ENCODE results near the gene KPNA6.
"Not testable (repeated sequence)": the region's sequence is repeated elsewhere in the genome, so short reads cannot be mapped to it uniquely, and the experiment has no call there.

The KPNA6 gene

GRCh38 chr1:32100807-32101708 is 6.8 kb upstream of the KPNA6 start:
- DNase-seq (ENCODE audit: low spot score), result no peak

DNA sequence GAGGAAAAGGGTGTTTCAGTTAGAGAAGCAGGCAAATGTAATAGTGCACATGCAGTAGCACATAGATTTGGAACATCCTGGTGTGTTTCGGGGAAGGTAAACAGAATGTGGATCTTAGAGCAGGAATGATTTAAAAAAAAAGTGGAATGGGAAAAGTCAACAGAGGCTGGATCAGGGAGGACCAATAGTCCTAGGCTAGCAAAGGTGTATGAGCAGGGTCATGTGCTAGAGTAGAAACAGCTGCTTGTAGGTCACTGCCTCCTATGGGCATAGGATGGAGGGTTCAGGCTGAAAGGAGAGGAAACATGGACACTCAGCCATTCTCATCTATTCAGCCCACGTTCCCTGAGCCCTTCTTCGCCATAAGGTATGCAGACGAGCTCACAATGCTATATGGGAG is 3.7 kb upstream of the KPNA6 start:
- no peak for DNase-seq (ENCODE audit: low spot score)

DNA sequence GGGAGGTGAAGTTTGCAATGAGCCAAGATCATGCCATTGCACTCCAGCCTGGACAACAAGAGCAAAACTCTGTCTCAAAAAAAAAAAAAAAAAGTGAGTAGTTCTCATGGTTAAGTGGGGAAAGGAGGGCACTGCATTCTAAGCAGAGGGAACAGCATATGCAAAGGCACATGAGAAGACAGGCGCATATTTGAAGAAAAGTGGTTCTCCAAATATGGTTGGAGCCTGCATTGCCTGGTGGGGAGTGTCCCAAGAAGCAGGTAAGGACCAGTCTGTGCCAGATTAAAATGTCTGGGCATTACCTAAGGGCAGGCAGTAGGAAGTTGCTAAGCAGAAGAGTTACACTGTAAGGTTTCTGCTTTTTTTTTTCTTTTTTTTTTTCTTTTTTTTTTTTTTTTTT is 2.5 kb upstream of the KPNA6 start:
- DNase-seq (ENCODE audit: low spot score), result no peak

DNA sequence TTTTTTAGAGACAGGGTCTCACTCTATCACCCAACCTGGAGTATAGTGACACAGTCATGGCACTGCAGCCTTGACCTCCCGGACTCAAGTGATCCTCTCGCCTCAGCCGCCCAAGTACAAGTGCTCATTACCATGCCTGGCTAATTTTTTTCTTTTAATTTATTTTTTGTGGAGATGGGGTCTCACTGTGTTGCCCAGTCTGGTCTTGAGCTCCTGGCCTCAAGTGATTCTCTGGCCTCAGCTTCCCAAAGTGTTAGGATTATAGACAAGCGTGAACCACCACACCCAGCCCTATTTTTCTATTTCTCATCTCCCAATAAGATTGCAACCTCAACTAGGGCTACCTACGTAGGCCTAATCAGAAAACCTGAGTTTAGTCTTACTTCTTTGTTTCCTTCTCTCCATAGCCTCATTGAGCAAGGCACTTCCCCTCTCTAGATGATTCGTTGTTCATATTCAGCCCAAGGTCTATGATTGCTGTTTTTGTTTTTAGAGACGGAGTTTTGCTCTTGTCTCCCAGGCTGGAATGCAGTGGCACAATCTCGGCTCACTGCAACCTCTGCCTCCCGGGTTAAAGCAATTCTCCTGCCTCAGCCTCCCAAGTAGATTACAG is 1.1 kb upstream of the KPNA6 start:
- DNase-seq (ENCODE audit: low spot score), result no peak

- no peak for DNase-seq (ENCODE audit: low spot score)
Measured at GRCh38 chr1:32111040-32111623, 3.3 kb downstream of the KPNA6 start.

GRCh38 chr1:32111789-32112188 is 3.9 kb downstream of the KPNA6 start:
- DNase-seq (ENCODE audit: low spot score), result no peak

- DNase-seq (ENCODE audit: low spot score), result no peak
Measured at GRCh38 chr1:32112806-32113375, 5.0 kb downstream of the KPNA6 start.

DNA sequence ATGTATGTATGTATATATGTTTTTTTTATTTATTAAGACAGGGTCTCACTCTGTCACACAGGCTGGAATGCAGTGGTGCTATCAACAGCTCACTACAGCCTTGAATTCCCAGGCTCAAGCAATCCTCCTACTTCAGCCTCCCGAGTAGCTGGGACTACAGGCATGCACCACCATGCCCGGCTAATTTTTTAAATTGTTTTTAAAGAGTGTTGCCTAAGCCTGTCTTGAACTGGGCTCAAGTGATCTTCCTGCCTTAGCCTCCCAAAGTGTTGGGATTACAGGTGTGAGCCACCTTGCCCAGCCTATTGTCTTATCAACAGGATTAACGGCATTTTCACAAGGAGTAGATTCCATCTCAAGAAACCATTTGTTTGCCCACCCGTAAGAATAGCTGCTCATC is 5.6 kb downstream of the KPNA6 start:
- DNase-seq (ENCODE audit: low spot score), result not testable (repeated sequence)

DNA sequence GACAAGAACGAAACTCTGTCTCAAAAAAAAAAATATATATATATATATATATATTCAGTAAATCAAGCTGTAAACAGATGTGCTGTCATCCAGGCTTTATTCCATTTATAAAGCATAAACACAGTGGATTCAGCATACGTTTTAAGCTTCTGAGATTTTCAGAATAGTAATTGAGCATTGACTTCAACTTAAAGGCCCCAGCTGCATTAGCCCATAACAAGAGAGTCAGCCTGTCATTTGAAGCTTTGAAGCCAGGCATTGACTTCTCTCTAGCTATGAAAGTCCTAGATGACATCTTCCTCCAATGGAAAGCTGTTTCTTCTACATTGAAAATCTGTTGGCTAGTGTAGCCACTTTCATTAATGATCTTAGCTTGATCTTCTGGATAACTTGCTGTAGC is 6.6 kb downstream of the KPNA6 start:
- no peak for DNase-seq (ENCODE audit: low spot score)

DNA sequence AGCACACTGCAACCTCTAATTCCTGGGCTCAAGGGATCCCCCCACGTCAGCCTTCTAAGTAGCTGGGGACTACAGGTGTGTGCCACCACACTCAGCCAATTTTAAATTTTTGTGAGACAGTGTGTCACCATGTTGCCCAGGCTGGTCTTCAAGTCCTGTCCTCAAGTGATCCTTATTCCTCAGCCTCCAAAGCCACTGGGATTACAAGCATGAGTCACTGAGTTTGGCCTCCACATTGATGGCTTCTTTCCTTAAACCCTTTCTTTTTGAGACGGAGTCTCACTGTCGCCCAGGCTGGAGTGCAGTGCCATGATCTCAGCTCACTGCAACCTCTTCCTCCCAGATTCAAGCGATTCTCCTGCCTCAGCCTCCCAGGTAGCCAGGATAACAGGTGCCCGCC is 7.6 kb downstream of the KPNA6 start:
- DNase-seq (ENCODE audit: low spot score), result no peak

- DNase-seq (ENCODE audit: low spot score), result no peak
Measured at GRCh38 chr1:32116531-32116930, 8.7 kb downstream of the KPNA6 start.

DNA sequence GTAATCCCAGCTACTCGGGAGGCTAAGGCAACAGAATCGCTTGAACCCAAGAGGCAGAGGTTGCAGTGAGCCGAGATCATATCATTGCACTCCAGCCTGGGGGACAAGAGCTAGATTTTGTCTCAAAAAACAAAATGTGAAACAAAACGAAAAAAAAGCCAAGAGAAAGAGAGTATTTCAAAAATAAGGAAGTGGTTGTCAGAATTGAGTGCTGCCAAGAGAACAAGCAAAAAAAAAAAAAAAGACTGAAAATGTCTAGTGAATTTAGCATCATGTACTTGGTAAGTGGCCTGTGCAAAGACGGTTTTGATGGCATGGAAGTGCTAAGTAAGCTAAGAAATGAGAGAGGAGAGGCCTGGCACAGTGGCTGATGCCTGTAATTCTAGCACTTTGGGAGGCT is 14.3 kb downstream of the KPNA6 start:
- DNase-seq (ENCODE audit: low spot score), result no peak

DNA sequence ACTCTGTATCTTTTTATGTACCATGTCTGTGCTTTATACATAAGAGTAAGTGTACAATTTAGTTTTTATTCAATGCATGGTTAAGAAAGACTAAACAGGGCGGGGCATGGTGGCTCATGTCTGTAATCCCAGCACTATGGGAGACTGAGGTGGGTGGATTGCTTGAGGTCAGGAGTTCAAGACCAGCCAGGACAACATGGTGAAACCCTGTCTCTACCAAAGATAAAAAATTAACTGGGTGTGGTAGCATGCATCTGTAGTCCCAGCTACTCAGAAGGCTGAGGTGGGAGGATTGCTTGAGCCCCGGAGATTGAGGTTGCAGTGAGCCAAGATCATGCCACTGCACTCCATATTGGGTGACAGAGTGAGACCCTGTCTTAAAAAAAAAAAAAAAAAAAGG is 15.5 kb downstream of the KPNA6 start:
- DNase-seq (ENCODE audit: low spot score), result not testable (repeated sequence)

- DNase-seq (ENCODE audit: low spot score), result no peak
Measured at GRCh38 chr1:32125313-32125712, 17.5 kb downstream of the KPNA6 start.

- DNase-seq (ENCODE audit: low spot score), result no peak
Measured at GRCh38 chr1:32126770-32127169, 18.9 kb downstream of the KPNA6 start.

DNA sequence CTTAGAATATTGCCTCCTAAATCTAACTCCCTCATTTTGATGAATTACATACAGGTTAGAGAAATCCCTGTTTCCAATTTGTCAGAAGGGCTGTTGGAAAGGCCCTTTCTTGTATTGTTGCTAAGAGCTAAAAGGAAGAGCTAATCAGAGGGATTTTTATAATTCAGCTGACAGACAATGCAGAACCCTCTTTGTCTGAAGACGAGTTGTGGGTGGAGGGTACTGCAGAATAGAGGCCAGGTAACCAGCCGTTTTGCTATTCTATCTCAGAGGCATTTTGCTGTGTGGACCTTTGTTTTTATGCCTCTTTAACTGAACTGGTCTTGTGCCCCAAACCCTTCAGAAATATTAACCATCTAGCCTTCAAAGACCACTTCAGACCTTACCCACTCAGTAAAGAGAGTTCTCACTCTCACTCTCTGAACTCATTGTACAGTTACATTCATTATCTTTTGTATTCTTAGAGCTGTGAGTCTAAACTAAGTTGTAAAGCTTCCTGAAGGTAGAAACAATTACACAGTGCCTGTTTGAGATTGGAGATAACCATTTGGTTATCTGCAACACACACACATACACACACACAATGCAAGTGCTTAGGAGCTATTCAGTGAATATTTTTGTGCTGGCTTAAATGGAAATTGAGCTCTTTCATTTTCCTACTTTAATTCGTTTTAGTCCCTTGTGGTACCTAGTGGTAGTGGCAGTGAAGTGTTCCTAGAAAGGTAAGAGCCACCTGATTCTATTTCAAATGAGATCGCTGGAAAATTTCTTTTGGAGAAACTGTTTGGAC is 19.7 kb downstream of the KPNA6 start:
- DNase-seq (ENCODE audit: low spot score), result no peak

DNA sequence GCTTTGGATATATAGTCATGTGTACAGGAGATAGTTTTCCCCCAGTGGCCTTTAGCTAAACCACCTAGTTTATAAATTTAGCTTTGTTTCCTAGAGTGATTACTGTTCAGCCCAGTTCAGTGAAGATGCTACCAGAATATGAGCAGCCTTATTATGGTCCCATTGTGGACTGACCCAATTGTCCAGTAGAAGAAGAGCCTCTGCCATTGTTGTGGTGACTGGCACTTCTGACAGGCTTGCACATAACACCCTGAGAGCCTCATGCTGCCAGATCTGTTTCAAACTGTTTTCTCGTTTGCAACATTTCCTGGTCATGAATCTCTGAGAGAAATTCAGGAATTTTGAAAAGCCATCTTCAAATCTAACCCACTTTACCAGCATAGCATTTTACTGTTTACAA is 20.6 kb downstream of the KPNA6 start:
- peak; percentile 40 for DNase-seq (ENCODE audit: low spot score)

DNA sequence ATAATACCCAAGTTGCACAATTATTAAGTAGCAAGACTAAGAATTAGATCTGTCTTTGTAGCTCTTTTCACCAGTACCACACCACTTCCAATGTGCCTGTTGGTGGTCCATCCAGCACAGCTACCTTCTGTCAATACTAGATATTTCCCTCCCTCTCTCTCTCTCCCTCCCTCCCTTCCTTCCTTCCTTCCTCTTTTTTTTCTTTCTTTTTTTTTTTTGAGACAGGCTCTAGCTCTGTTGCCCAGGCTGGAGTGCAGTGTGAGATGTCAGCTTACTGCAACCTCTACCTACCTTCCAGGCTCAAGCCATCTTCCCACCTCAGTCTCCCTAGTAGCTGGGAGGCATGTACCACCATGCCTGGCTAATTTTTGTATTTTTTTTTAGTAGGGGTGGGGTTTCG is 21.1 kb downstream of the KPNA6 start:
- DNase-seq (ENCODE audit: low spot score), result no peak

DNA sequence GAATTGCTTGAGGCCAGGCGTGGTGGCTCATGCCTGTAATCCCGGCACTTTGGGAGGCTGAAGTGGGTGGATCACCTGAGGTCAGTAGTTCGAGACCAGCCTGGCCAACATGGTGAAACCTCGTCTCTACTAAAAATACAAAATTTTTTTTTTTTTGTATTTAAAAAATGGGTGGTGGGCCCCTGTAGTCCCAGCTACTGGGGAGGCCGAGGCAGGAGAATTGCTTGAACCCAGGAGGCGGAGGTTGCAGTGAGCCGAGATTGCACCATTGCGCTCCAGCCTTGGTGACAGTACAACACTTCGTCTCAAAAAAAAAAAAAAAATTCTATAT is 26.1 kb downstream of the KPNA6 start:
- not testable (repeated sequence) for DNase-seq (ENCODE audit: low spot score)

- no peak for DNase-seq (ENCODE audit: low spot score)
Measured at GRCh38 chr1:32137111-32137510, 29.3 kb downstream of the KPNA6 start.

GRCh38 chr1:32138965-32139364 is 31.1 kb downstream of the KPNA6 start:
- DNase-seq (ENCODE audit: low spot score), result no peak
